Measurements from ENCODE around the gene DAB2IP. TPM values are rescaled to one million over a fixed set of nuclear protein-coding genes. Genes with fewer than 3 reads are reported as not detected.

The DAB2IP gene
- polyA plus RNA-seq, 1 donor from 2014 or later: 17.3 TPM

- Histone ChIP-seq H2AFZ (ENCODE audit: low read depth, low read length) (no peak overlapping the region), H3K4me2 (ENCODE audit: low read length) (no peak overlapping the region), H3K9me2 (ENCODE audit: insufficient read depth, low read length) (no peaks in the 10 kb centered on the region), H3K79me2 (replicated peaks; ENCODE audit: insufficient read depth, low read length) (peaks cover 7% of the 10 kb centered on the region), H3K4me3 (ENCODE audit: low read length) (no peak overlapping the region), H3K9me3 (ENCODE audit: low read length) (no peaks in the 10 kb centered on the region), H3K36me3 (ENCODE audit: insufficient read depth, low read length) (no peaks in the 10 kb centered on the region), H3K27me3 (ENCODE audit: insufficient read depth, low read depth, low read length) (no peaks in the 10 kb centered on the region), H3K9ac (ENCODE audit: low read length) (no peak overlapping the region), H3K27ac (ENCODE audit: low read length) (no peak overlapping the region), H4K20me1 (ENCODE audit: insufficient read depth) (no peaks in the 10 kb centered on the region), H3F3A (ENCODE audit: insufficient read depth, low read length, poor library complexity, severe bottlenecking) (no peaks in the 10 kb centered on the region)
- TF ChIP-seq MXI1 (conservative IDR thresholded peaks at IDR 0.05; ENCODE audit: poor library complexity, severe bottlenecking): no peak
- TF ChIP-seq CTCF (IDR thresholded peaks at IDR 0.05; ENCODE audit: poor library complexity, severe bottlenecking): no peak
- TF ChIP-seq RAD21 (conservative IDR thresholded peaks at IDR 0.05): no peak
- TF ChIP-seq POLR2AphosphoS5 (IDR thresholded peaks at IDR 0.05): no peak
- TF ChIP-seq EP300 (conservative IDR thresholded peaks at IDR 0.05; ENCODE audit: poor library complexity, severe bottlenecking): no peak
- no peak for TF ChIP-seq EZH2 (IDR thresholded peaks at IDR 0.05; ENCODE audit: borderline replicate concordance, insufficient read depth, low read length, poor library complexity, severe bottlenecking)
- TF ChIP-seq SMC3 (conservative IDR thresholded peaks at IDR 0.05; ENCODE audit: poor library complexity): no peak
- no peak for TF ChIP-seq TAF1 (IDR thresholded peaks at IDR 0.05; ENCODE audit: low read depth)
- TF ChIP-seq REST (IDR thresholded peaks at IDR 0.05; ENCODE audit: borderline replicate concordance): no peak
Observed at GRCh38 chr9:121693388-121693670, 41.9 kb downstream of the DAB2IP start.

GRCh38 chr9:121694001-121694400, 42.6 kb downstream of the DAB2IP start:
- Histone ChIP-seq H3K27ac (ENCODE audit: low read length) (no peak overlapping the region), H3K79me2 (replicated peaks; ENCODE audit: insufficient read depth, low read length) (peaks cover 11% of the 10 kb centered on the region), H4K20me1 (ENCODE audit: insufficient read depth) (no peaks in the 10 kb centered on the region), H3K4me3 (ENCODE audit: low read length) (no peak overlapping the region), H3K9ac (ENCODE audit: low read length) (no peak overlapping the region), H3K36me3 (ENCODE audit: insufficient read depth, low read length) (no peaks in the 10 kb centered on the region), H3F3A (ENCODE audit: insufficient read depth, low read length, poor library complexity, severe bottlenecking) (no peaks in the 10 kb centered on the region), H2AFZ (ENCODE audit: low read depth, low read length) (no peak overlapping the region), H3K27me3 (ENCODE audit: insufficient read depth, low read depth, low read length) (no peaks in the 10 kb centered on the region), H3K4me2 (ENCODE audit: low read length) (no peak overlapping the region), H3K9me2 (ENCODE audit: insufficient read depth, low read length) (no peaks in the 10 kb centered on the region), H3K9me3 (ENCODE audit: low read length) (no peaks in the 10 kb centered on the region)
- TF ChIP-seq TAF1 (IDR thresholded peaks at IDR 0.05; ENCODE audit: low read depth): no peak
- TF ChIP-seq REST (IDR thresholded peaks at IDR 0.05; ENCODE audit: borderline replicate concordance): no peak
- TF ChIP-seq EP300 (conservative IDR thresholded peaks at IDR 0.05; ENCODE audit: poor library complexity, severe bottlenecking): no peak
- no peak for TF ChIP-seq MXI1 (conservative IDR thresholded peaks at IDR 0.05; ENCODE audit: poor library complexity, severe bottlenecking)
- TF ChIP-seq SMC3 (conservative IDR thresholded peaks at IDR 0.05; ENCODE audit: poor library complexity): no peak
- no peak for TF ChIP-seq CTCF (IDR thresholded peaks at IDR 0.05; ENCODE audit: poor library complexity, severe bottlenecking)
- TF ChIP-seq RAD21 (conservative IDR thresholded peaks at IDR 0.05): no peak
- no peak for TF ChIP-seq EZH2 (IDR thresholded peaks at IDR 0.05; ENCODE audit: borderline replicate concordance, insufficient read depth, low read length, poor library complexity, severe bottlenecking)
- TF ChIP-seq POLR2AphosphoS5 (IDR thresholded peaks at IDR 0.05): no peak

Data from neural cell (in vitro differentiated cells).